HUES64 (cell line): Measurements from ENCODE around the gene TACO1. TPM values are rescaled to one million over a fixed set of nuclear protein-coding genes. Genes with fewer than 3 reads are reported as not detected.

Experiments used
- H3K27ac ChIP-seq: 2 replicates; pipeline ENCODE4 v1.7.0; 2013; ENCODE audit warnings: low read depth, low read length, inconsistent platforms
- H3K27me3 ChIP-seq: 2 replicates; pipeline ENCODE4 v1.6.1; 2013; ENCODE audit warnings: mild to moderate bottlenecking, low read length; ENCODE audit not compliant: insufficient read depth
- H3K36me3 ChIP-seq: 2 replicates; pipeline ENCODE4 v1.6.1; 2013; ENCODE audit warnings: mild to moderate bottlenecking, low read length; ENCODE audit not compliant: insufficient read depth
- H3K4me1 ChIP-seq: 2 replicates; pipeline ENCODE4 v1.6.1; 2013; ENCODE audit warnings: mild to moderate bottlenecking, low read length, moderate library complexity; ENCODE audit not compliant: insufficient read depth
- H3K4me3 ChIP-seq: 2 replicates; pipeline ENCODE4 v1.5.1; 2013; ENCODE audit warnings: mild to moderate bottlenecking, low read length, moderate library complexity
- H3K9ac ChIP-seq: 2 replicates; pipeline ENCODE4 v1.6.1; 2013; ENCODE audit warnings: mild to moderate bottlenecking, low read depth, low read length
- H3K9me3 ChIP-seq: 2 replicates; pipeline ENCODE4 v1.6.1; 2013; ENCODE audit warnings: low read depth, low read length; ENCODE audit not compliant: insufficient read depth
- WGBS: fragments of 150-250, 120-280 bp; methylation state at CpG from one replicate; pipeline ENCODE4 v1.1.7; 2013; ENCODE audit warnings: missing lambda C conversion rate; 5-methylcytosine and 5-hydroxymethylcytosine counted together
- polyA plus RNA-seq, 2 experiments: library from polyadenylated mRNA; stranded (reverse); fragments of 50-300 nt; gene quantifications; one replicate each; pipeline ENCODE4 v1.2.3, GENCODE V29; 2013

The TACO1 gene
- polyA plus RNA-seq (2013, experiment 1 of 2): 21.4 TPM
- 20.5 TPM for polyA plus RNA-seq (2013, experiment 2 of 2)

GRCh38 chr17:63600569-63601438 is at the start of gene TACO1:
Gene TACO1, plus strand, starts transcription at chr17:63600895. Its CDS starts 189 bp downstream, at chr17:63601084.
- peak within 1 kb of the TSS; percentile 49 for H3K27ac ChIP-seq
- H3K36me3 ChIP-seq: peaks cover 17% of the 10 kb centered on the region
- peaks cover 9% of the 10 kb centered on the region for H3K4me1 ChIP-seq
- H3K4me3 ChIP-seq: peak within 1 kb of the TSS; percentile 80
- no peaks in the 10 kb centered on the region for H3K9me3 ChIP-seq
- H3K27me3 ChIP-seq: no peaks in the 10 kb centered on the region
- H3K9ac ChIP-seq: peak within 1 kb of the TSS; percentile 85
- 2% methylated on average over 61 of the region's 61 CpGs for WGBS

GRCh38 chr17:63552211-63552610 is 48.5 kb upstream of the TACO1 start:
- Histone ChIP-seq H3K27ac (no peak overlapping the region), H3K9ac (no peak overlapping the region)
- WGBS: 87% methylated on average over 6 of the region's 6 CpGs

GRCh38 chr17:63555500-63556156 is 45.1 kb upstream of the TACO1 start:
- WGBS: 95% methylated on average over 7 of the region's 7 CpGs
- H3K27me3 ChIP-seq: no peaks in the 10 kb centered on the region
- H3K36me3 ChIP-seq: no peaks in the 10 kb centered on the region
- no peak overlapping the region for H3K4me3 ChIP-seq
- H3K9ac ChIP-seq: no peak overlapping the region
- H3K9me3 ChIP-seq: no peaks in the 10 kb centered on the region
- no peak overlapping the region for H3K27ac ChIP-seq
- peaks cover 7% of the 10 kb centered on the region for H3K4me1 ChIP-seq

More at GRCh38 chr17:63552211-63552610, 48.5 kb upstream of the TACO1 start:
- Histone ChIP-seq H3K4me3 (peak overlapping the region; percentile 94), H3K4me1 (peaks cover 13% of the 10 kb centered on the region), H3K36me3 (no peaks in the 10 kb centered on the region), H3K27me3 (no peaks in the 10 kb centered on the region), H3K9me3 (no peaks in the 10 kb centered on the region)

GRCh38 chr17:63557416-63557815 is 43.3 kb upstream of the TACO1 start:
- Histone ChIP-seq H3K9ac (no peak overlapping the region), H3K4me3 (no peak overlapping the region), H3K27ac (no peak overlapping the region), H3K27me3 (no peaks in the 10 kb centered on the region), H3K4me1 (peaks cover 2% of the 10 kb centered on the region), H3K9me3 (no peaks in the 10 kb centered on the region), H3K36me3 (no peaks in the 10 kb centered on the region)
- WGBS: 95% methylated on average over 2 of the region's 2 CpGs

DNA sequence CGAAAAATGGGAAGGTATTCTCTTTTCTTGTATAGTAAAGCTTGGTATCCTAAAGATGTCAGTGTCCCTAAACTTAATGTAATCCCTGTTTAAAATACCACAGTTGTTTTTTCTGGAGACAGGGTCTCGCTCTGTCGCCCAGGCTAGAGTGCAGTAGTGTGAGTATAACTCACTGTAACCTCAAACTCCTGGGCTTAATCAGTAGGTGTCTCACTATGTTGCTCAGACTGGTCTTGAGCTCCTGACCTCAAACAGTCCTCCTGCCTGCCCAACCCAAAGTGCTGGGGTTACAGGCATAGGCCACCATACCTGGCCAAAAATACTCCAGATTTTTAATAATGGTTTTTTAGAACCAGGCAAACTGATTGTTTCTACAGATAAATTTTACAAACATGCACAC is 42.3 kb upstream of the TACO1 start:
- no peak overlapping the region for H3K9ac ChIP-seq
- H3K27ac ChIP-seq: no peak overlapping the region
- 94% methylated on average over 3 of the region's 3 CpGs for WGBS
- no peaks in the 10 kb centered on the region for H3K4me1 ChIP-seq
- no peak overlapping the region for H3K4me3 ChIP-seq
- H3K27me3 ChIP-seq: no peaks in the 10 kb centered on the region
- no peaks in the 10 kb centered on the region for H3K36me3 ChIP-seq
- no peaks in the 10 kb centered on the region for H3K9me3 ChIP-seq

- no peaks in the 10 kb centered on the region for H3K9me3 ChIP-seq
- no peaks in the 10 kb centered on the region for H3K4me1 ChIP-seq
- no peaks in the 10 kb centered on the region for H3K36me3 ChIP-seq
- no peak overlapping the region for H3K4me3 ChIP-seq
- no peak overlapping the region for H3K27ac ChIP-seq
- H3K27me3 ChIP-seq: no peaks in the 10 kb centered on the region
- H3K9ac ChIP-seq: no peak overlapping the region
These were observed 38.9 kb upstream of the TACO1 start for GRCh38 chr17:63561819-63562218.

GRCh38 chr17:63563339-63563738 is 37.4 kb upstream of the TACO1 start:
- Histone ChIP-seq H3K9ac (no peak overlapping the region), H3K4me3 (no peak overlapping the region), H3K4me1 (no peaks in the 10 kb centered on the region), H3K27me3 (no peaks in the 10 kb centered on the region), H3K27ac (no peak overlapping the region), H3K36me3 (no peaks in the 10 kb centered on the region), H3K9me3 (no peaks in the 10 kb centered on the region)
- 93% methylated on average over 2 of the region's 2 CpGs for WGBS

DNA sequence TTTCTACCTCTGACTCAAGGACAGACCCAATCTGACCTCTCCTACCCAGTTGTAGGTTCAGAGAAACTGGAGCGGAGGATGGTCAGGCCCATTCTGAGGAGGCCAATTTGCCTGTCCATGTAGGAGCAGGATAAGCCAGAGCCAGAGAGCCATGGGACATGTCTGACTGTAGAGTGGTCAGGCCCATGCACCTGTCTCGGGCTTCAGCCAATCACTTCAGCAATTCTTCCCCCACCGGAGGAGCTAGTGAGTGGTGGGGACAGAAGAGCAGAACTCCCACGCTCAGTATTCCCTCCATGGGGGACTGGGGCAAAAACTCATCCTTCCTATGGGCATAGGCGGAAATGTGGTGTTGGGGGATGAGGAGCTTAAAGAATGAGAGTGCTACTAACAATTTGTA is 36.1 kb upstream of the TACO1 start:
- Histone ChIP-seq H3K4me1 (no peaks in the 10 kb centered on the region), H3K4me3 (no peak overlapping the region), H3K36me3 (no peaks in the 10 kb centered on the region), H3K27ac (no peak overlapping the region), H3K9ac (no peak overlapping the region), H3K27me3 (no peaks in the 10 kb centered on the region), H3K9me3 (no peaks in the 10 kb centered on the region)
- WGBS: 95% methylated on average over 5 of the region's 5 CpGs

GRCh38 chr17:63567229-63567628 is 33.5 kb upstream of the TACO1 start:
- H3K9ac ChIP-seq: no peak overlapping the region
- no peak overlapping the region for H3K4me3 ChIP-seq
- 91% methylated on average over 1 of the region's 1 CpG for WGBS
- no peaks in the 10 kb centered on the region for H3K4me1 ChIP-seq
- no peaks in the 10 kb centered on the region for H3K27me3 ChIP-seq
- H3K36me3 ChIP-seq: no peaks in the 10 kb centered on the region
- no peaks in the 10 kb centered on the region for H3K9me3 ChIP-seq
- no peak overlapping the region for H3K27ac ChIP-seq

DNA sequence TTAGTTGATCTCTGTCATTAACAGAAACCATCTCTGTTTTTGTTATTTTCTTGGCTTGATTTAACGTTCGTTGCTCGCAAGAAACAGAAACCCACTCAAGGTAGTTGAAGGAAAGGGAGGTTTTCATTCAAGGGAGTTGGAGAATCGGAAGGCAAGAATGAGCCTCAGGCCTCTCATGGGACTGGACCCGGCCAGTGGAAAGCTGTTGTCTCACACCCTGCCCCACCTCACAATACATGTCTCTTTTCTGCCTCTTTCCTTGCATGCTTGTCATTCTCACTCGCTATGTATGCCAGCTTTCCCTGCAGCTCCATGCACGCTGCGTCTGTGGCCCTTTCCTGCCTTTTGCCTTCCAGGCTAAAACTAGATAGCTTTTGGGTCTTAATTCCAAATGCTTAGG is 32.1 kb upstream of the TACO1 start:
- Histone ChIP-seq H3K36me3 (no peaks in the 10 kb centered on the region), H3K4me3 (no peak overlapping the region), H3K4me1 (no peaks in the 10 kb centered on the region), H3K9me3 (no peaks in the 10 kb centered on the region), H3K9ac (no peak overlapping the region), H3K27me3 (no peaks in the 10 kb centered on the region), H3K27ac (no peak overlapping the region)
- 91% methylated on average over 8 of the region's 8 CpGs for WGBS

DNA sequence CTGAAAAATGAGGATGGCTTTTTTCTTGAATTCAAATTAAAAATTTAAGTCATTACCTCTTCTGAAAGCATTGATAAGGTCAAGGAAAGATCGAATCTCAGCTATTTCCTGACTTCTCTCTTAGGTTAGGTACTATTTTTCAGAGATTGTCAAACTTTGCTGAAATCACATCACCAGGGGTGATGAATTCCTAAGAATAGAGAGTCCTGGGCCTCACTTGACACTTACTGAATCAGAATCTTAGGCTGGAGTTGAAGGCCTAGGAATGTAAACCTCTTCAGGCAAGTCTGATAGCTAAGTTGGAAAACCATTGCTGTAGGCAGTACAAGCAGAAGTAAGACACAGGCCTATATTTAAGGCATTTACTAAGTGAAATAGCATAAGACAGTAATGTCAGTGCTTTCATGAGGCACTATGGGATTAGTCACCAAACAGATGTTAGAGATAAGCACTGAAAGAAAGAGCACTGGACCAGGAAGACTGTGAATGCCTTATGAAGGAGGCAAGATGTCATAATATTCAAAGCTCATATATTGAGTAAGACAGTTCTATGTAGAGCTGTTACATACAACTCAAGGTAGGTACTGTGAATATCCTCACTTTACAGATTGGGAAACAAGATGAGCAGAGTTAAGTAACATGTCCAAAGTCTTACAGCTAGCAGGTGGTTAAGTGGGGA is 28.9 kb upstream of the TACO1 start:
- H3K4me3 ChIP-seq: no peak overlapping the region
- H3K36me3 ChIP-seq: no peaks in the 10 kb centered on the region
- no peaks in the 10 kb centered on the region for H3K9me3 ChIP-seq
- WGBS: 86% methylated on average over 1 of the region's 1 CpG
- no peaks in the 10 kb centered on the region for H3K4me1 ChIP-seq
- no peaks in the 10 kb centered on the region for H3K27me3 ChIP-seq
- H3K9ac ChIP-seq: no peak overlapping the region
- no peak overlapping the region for H3K27ac ChIP-seq
